BJ (cell line): Measurements from ENCODE around the gene LENG9. TPM values are rescaled to one million over a fixed set of nuclear protein-coding genes. Genes with fewer than 3 reads are reported as not detected.

Source experiments
- CTCF ChIA-PET: fragments of 350-600 bp; formaldehyde crosslinking; extraction: SDS; loops from one replicate; lab custom pipeline; 2021; ENCODE audit warnings: antibody characterized with exemption, inconsistent platforms; lab: Yijun Ruan, JAX
- POLR2A ChIA-PET: fragments of 300-600 bp; sonication (Branson Sonifier 250); formaldehyde crosslinking; extraction: SDS; loops from one replicate; lab custom pipeline; 2021; ENCODE audit warnings: antibody characterized with exemption; lab: Charles Lee
- DNase-seq: peaks from one replicate; pipeline ENCODE4 v3.0.0-alpha.2; 2011; ENCODE audit warnings: low read depth
- H3K27me3 ChIP-seq: 2 replicates; pipeline ENCODE4 v1.6.0; 2011; ENCODE audit warnings: low read length; ENCODE audit not compliant: control insufficient read depth, insufficient read depth
- H3K36me3 ChIP-seq: 2 replicates; pipeline ENCODE4 v1.5.1; 2011; ENCODE audit warnings: low read length; ENCODE audit not compliant: control insufficient read depth, insufficient read depth
- H3K4me3 ChIP-seq: 2 replicates; pipeline ENCODE4 v1.5.1; 2011; ENCODE audit warnings: low read depth, mild to moderate bottlenecking, control low read depth, low read length
- CTCF ChIP-seq: IDR thresholded peaks from 2 replicates; pipeline ENCODE4 v1.5.1; 2011; ENCODE audit warnings: low read depth, mild to moderate bottlenecking, control low read depth, inconsistent platforms, low read length, moderate library complexity; ENCODE audit not compliant: insufficient read depth
- polyA plus RNA-seq: library from polyadenylated mRNA; depleted of rRNA; stranded (reverse); fragments of >200 nt; gene quantifications from 2 replicates; pipeline ENCODE4 v1.2.3, GENCODE V29; 2011

Gene LENG9
- polyA plus RNA-seq, 1 experiment: 2.0 TPM

- ChIA-PET POLR2A (no interaction called here), CTCF (no interaction called here)
- H3K4me3 ChIP-seq: no peak overlapping the region
- peaks cover 7% of the 10 kb centered on the region for H3K36me3 ChIP-seq
- no peaks in the 10 kb centered on the region for H3K27me3 ChIP-seq
- no peak for TF ChIP-seq CTCF
- DNase-seq: no peak
Measured at GRCh38 chr19:54436628-54437252, 26.8 kb downstream of the LENG9 start.

GRCh38 chr19:54436031-54436523, 27.5 kb downstream of the LENG9 start:
- DNase-seq: no peak
- ChIA-PET POLR2A (no interaction called here), CTCF (no interaction called here)
- H3K36me3 ChIP-seq: peaks cover 7% of the 10 kb centered on the region
- H3K27me3 ChIP-seq: peaks cover under 1% of the 10 kb centered on the region; the same call in 1 of the 2 replicates
- no peak for TF ChIP-seq CTCF
- no peak overlapping the region for H3K4me3 ChIP-seq

GRCh38 chr19:54435551-54436016, 28.0 kb downstream of the LENG9 start:
- no peak overlapping the region for H3K4me3 ChIP-seq
- DNase-seq: no peak
- ChIA-PET CTCF (no interaction called here), POLR2A (no interaction called here)
- TF ChIP-seq CTCF: no peak
- peaks cover 7% of the 10 kb centered on the region for H3K36me3 ChIP-seq
- H3K27me3 ChIP-seq: peaks cover 2% of the 10 kb centered on the region; the same call in 1 of the 2 replicates

- peaks cover 4% of the 10 kb centered on the region for H3K36me3 ChIP-seq
- ChIA-PET CTCF (no interaction called here), POLR2A (no interaction called here)
- no peak for TF ChIP-seq CTCF
- no peak for DNase-seq
- peaks cover 2% of the 10 kb centered on the region; the same call in 1 of the 2 replicates for H3K27me3 ChIP-seq
- no peak overlapping the region for H3K4me3 ChIP-seq
Measured at GRCh38 chr19:54434873-54435214, 28.7 kb downstream of the LENG9 start.

- no peak for DNase-seq
- peaks cover 4% of the 10 kb centered on the region for H3K27me3 ChIP-seq
- TF ChIP-seq CTCF: no peak
- ChIA-PET POLR2A (interaction anchor here (0.6 kb wide), 1 partner anchor 261 kb away, joined by 7 read pairs; the partner anchor contains the start of gene TMC4), CTCF (no interaction called here)
- H3K4me3 ChIP-seq: no peak overlapping the region
- peaks cover 4% of the 10 kb centered on the region for H3K36me3 ChIP-seq
Measured at GRCh38 chr19:54434112-54434872, 29.3 kb downstream of the LENG9 start.
